SU-DHL-6 (cell line): ENCODE measurements around the gene TENT4A.

Experiments used
- H2AFZ ChIP-seq: fragments of 200-600 bp; sonication (generic); 2 replicates; pipeline ENCODE4 v1.6.1; 2014; ENCODE audit warnings: low read depth, mild to moderate bottlenecking, moderate library complexity, mixed read lengths, antibody characterized with exemption, low read length; ENCODE audit not compliant: severe bottlenecking
- H3F3A ChIP-seq: fragments of 200-600 bp; shearing (Covaris generic); 2 replicates; pipeline ENCODE4 v1.6.0; 2016; ENCODE audit warnings: antibody characterized with exemption, mild to moderate bottlenecking; ENCODE audit not compliant: insufficient read depth
- H3K27ac ChIP-seq: fragments of 200-600 bp; sonication (generic); 2 replicates; pipeline ENCODE4 v1.5.1; 2016; ENCODE audit warnings: low read depth, mild to moderate bottlenecking, low read length, moderate library complexity, mixed read lengths
- H3K27me3 ChIP-seq: fragments of 200-600 bp; sonication (generic), shearing (Covaris generic); 2 replicates; pipeline ENCODE4 v1.6.0; 2014; ENCODE audit warnings: mild to moderate bottlenecking, low read length
- H3K36me3 ChIP-seq: fragments of 200-600 bp; sonication (generic); 2 replicates; pipeline ENCODE4 v1.6.1; 2014; ENCODE audit warnings: mild to moderate bottlenecking, low read length, mixed read lengths
- H3K4me2 ChIP-seq: fragments of 300-600, 200-600 bp; shearing (Covaris generic), sonication (generic); 2 replicates; pipeline ENCODE4 v1.6.0; 2014; ENCODE audit warnings: low read length, low read depth, mild to moderate bottlenecking; ENCODE audit not compliant: poor library complexity, severe bottlenecking
- H3K4me3 ChIP-seq: fragments of 200-600 bp; sonication (generic); 2 replicates; pipeline ENCODE4 v1.5.1; 2014; ENCODE audit warnings: antibody characterized with exemption, low read length, mild to moderate bottlenecking, mixed read lengths; ENCODE audit not compliant: insufficient read depth, poor library complexity, severe bottlenecking
- H3K79me2 ChIP-seq: fragments of 200-600 bp; sonication (generic); 2 replicates; pipeline ENCODE4 v1.6.1; 2014; ENCODE audit warnings: mild to moderate bottlenecking, low read length, moderate library complexity; ENCODE audit not compliant: insufficient read depth
- H3K9ac ChIP-seq: fragments of 200-600 bp; sonication (generic); 2 replicates; pipeline ENCODE4 v1.7.0; 2014; ENCODE audit warnings: mild to moderate bottlenecking, low read length
- H3K9me2 ChIP-seq: fragments of 200-600 bp; sonication (generic); replicated peaks from 2 replicates; pipeline ENCODE4 v1.6.1; 2014; ENCODE audit warnings: low read length; ENCODE audit not compliant: insufficient read depth
- H3K9me3 ChIP-seq: fragments of 200-600 bp; sonication (generic); 2 replicates; pipeline ENCODE4 v1.6.1; 2014; ENCODE audit warnings: low read length, mixed read lengths; ENCODE audit not compliant: insufficient read depth
- H4K20me1 ChIP-seq: fragments of 200-600 bp; sonication (generic); 2 replicates; pipeline ENCODE4 v1.6.1; 2014; ENCODE audit warnings: low read depth, mild to moderate bottlenecking, antibody characterized with exemption, low read length, moderate library complexity, mixed read lengths
- EZH2phosphoT487 ChIP-seq: fragments of 200-600 bp; sonication (generic), shearing (Covaris generic); conservative IDR thresholded peaks from 2 replicates; pipeline ENCODE4 v1.6.1; 2018; ENCODE audit warnings: mild to moderate bottlenecking, antibody characterized with exemption, low read length, moderate library complexity, mixed read lengths
- TF ChIP-seq, protein P1 (sequence below): fragments of 200-600 bp; sonication (generic); IDR thresholded peaks from one replicate; pipeline ENCODE4 v1.5.1; 2017; ENCODE audit warnings: antibody characterized with exemption, mild to moderate bottlenecking, low read length, moderate library complexity; ENCODE audit not compliant: insufficient read depth, poor library complexity, severe bottlenecking

TENT4A gene

DNA sequence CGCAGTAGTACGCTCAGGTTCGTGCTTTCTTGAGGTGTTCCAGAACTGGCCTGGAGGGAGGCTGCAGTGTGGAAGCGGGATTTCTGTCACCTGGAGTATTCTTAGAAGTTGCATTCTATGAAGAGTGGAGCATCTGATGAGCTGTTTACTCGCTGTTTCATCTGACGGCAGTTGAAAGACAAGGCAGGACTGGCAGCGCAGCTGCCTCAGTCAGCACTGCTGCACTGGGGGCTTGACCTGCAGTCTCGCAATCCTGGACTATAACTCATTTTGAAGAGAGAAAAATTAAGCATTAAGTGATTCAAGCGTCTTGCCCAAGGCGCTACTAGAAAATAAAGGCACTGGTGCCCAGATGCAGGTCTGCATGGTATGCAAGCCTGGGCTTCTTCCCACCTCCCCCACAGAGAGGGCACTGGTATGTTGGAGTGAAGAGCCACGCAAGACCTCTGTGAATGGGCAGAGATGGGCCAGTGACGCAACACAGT, 10.6 kb downstream of the TENT4A start:
- Histone ChIP-seq H3K9me2 (no peaks in the 10 kb centered on the region), H3K9me3 (no peaks in the 10 kb centered on the region), H3K36me3 (no peaks in the 10 kb centered on the region), H3K4me3 (no peak overlapping the region), H4K20me1 (peaks cover 4% of the 10 kb centered on the region; the same call in 1 of the 2 replicates), H3K27ac (no peak overlapping the region), H2AFZ (no peak overlapping the region), H3F3A (peaks cover 45% of the 10 kb centered on the region), H3K79me2 (peaks cover 96% of the 10 kb centered on the region), H3K27me3 (no peaks in the 10 kb centered on the region), H3K9ac (no peak overlapping the region), H3K4me2 (no peak overlapping the region)
- TF ChIP-seq, protein P1, sequence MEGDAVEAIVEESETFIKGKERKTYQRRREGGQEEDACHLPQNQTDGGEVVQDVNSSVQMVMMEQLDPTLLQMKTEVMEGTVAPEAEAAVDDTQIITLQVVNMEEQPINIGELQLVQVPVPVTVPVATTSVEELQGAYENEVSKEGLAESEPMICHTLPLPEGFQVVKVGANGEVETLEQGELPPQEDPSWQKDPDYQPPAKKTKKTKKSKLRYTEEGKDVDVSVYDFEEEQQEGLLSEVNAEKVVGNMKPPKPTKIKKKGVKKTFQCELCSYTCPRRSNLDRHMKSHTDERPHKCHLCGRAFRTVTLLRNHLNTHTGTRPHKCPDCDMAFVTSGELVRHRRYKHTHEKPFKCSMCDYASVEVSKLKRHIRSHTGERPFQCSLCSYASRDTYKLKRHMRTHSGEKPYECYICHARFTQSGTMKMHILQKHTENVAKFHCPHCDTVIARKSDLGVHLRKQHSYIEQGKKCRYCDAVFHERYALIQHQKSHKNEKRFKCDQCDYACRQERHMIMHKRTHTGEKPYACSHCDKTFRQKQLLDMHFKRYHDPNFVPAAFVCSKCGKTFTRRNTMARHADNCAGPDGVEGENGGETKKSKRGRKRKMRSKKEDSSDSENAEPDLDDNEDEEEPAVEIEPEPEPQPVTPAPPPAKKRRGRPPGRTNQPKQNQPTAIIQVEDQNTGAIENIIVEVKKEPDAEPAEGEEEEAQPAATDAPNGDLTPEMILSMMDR: no peak
- no peak for TF ChIP-seq EZH2phosphoT487

DNA sequence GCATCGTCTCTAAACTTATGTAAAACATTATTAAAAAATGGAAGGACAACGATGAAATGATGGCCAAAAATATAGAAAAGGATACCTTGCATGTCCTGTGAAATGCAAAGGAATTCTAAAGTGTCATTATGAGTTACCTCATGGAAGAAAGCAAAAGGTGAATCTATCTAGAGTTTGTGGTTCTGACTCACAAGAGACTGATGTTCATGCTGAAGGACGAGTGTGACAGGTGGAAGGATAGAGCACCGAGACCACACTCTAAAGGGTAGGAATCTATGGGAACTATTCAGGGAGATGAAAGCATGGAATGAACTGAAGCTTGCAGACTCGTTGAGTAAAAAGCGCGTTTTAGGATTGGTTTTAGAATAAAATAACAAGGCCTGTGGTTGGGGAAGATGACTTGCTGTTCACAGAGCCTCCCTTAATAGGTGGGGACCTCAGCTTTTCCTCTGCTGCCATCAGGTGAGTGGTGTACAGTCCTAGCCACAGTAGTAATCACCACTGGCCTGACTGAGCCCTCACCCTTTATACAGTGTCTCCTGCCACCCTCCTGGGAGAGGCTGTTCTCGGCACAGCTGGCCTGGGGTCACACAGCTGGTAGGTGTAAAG, 11.2 kb downstream of the TENT4A start:
- no peak overlapping the region for H3K27ac ChIP-seq
- H3K79me2 ChIP-seq: peaks cover 96% of the 10 kb centered on the region
- H3K9ac ChIP-seq: no peak overlapping the region
- no peak for TF ChIP-seq EZH2phosphoT487
- TF ChIP-seq, protein P1: no peak
- no peaks in the 10 kb centered on the region for H3K9me2 ChIP-seq
- no peak overlapping the region for H3K4me3 ChIP-seq
- peaks cover 39% of the 10 kb centered on the region for H3F3A ChIP-seq
- H3K4me2 ChIP-seq: no peak overlapping the region
- peaks cover 4% of the 10 kb centered on the region; the same call in 1 of the 2 replicates for H4K20me1 ChIP-seq
- H3K36me3 ChIP-seq: no peaks in the 10 kb centered on the region
- no peak overlapping the region for H2AFZ ChIP-seq
- no peaks in the 10 kb centered on the region for H3K9me3 ChIP-seq
- no peaks in the 10 kb centered on the region for H3K27me3 ChIP-seq

DNA sequence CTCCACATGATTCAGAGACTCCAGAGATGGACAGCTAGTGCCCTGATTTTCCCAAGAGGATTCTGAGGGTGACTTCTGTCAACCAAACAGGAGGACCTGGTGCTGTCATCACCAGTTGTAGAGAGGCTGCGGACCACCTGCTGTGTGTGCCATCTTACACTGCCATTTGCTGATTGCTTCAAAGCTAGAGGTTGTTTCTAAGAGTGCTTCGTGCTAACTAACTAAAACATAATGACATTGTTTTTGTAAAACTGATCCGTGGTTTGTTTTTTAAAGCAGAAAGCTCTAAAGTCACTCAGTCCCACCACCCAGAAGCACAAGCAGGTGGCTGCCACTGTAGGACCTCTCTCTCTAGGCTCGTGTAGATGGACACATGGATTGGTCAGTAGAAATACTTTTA, 12.2 kb downstream of the TENT4A start:
- no peaks in the 10 kb centered on the region for H3K27me3 ChIP-seq
- no peak overlapping the region for H3K4me3 ChIP-seq
- peak overlapping the region; percentile 44; the same call in 1 of the 2 replicates for H3K27ac ChIP-seq
- H3K79me2 ChIP-seq: peaks cover 96% of the 10 kb centered on the region
- no peak overlapping the region for H3K4me2 ChIP-seq
- TF ChIP-seq, protein P1: no peak
- TF ChIP-seq EZH2phosphoT487: no peak
- H4K20me1 ChIP-seq: peaks cover 4% of the 10 kb centered on the region; the same call in 1 of the 2 replicates
- no peaks in the 10 kb centered on the region for H3K9me3 ChIP-seq
- no peaks in the 10 kb centered on the region for H3K9me2 ChIP-seq
- no peak overlapping the region for H3K9ac ChIP-seq
- H3F3A ChIP-seq: peaks cover 30% of the 10 kb centered on the region
- no peaks in the 10 kb centered on the region for H3K36me3 ChIP-seq
- no peak overlapping the region for H2AFZ ChIP-seq
